Keratinocyte (primary cell): Measurements from ENCODE around the gene LAMA3.

ENCODE experiments used
- CTCF ChIP-seq, 3 experiments: IDR thresholded peaks in 1 of 3; conservative IDR thresholded peaks in 1 of 3; optimal IDR thresholded peaks in 1 of 3; 2 replicates in 2 of 3; 3 replicates in 1 of 3; pipeline versions ENCODE3 to v1.5.1; 2011; ENCODE audit warnings: low read length in 3 of 3, mild to moderate bottlenecking in 3 of 3, moderate library complexity in 2 of 3, control low read depth in 1 of 3, inconsistent platforms in 1 of 3; ENCODE audit not compliant: insufficient read depth in 2 of 3; ENCODE audit errors: extremely low read depth in 1 of 3
- EZH2 ChIP-seq: IDR thresholded peaks from one replicate; pipeline ENCODE4 v1.6.1; 2012; ENCODE audit warnings: inconsistent platforms, mild to moderate bottlenecking, low read length, moderate library complexity

GRCh38 chr18:23922939-23923338, 233.7 kb downstream of the LAMA3 start:
- no peak for TF ChIP-seq CTCF (optimal IDR thresholded peaks at IDR 0.05 in 1 of 3, IDR thresholded peaks at IDR 0.05 in 1 of 3, conservative IDR thresholded peaks at IDR 0.05 in 1 of 3; ENCODE audit: extremely low read depth in 1 of 3, insufficient read depth in 2 of 3, low read length in 3 of 3)
- TF ChIP-seq EZH2, result no peak
